HFF-Myc (cell line): ENCODE measurements around the gene SPON1.

Experiments used
- DNase-seq: peaks from one replicate; pipeline ENCODE4 v3.0.0-alpha.2; 2011; ENCODE audit warnings: low read depth; ENCODE audit errors: extremely low read depth
- H3K4me3 ChIP-seq: replicated peaks from 2 replicates; pipeline ENCODE4 v1.5.1; 2011; ENCODE audit warnings: low read depth, mild to moderate bottlenecking, control low read depth, low read length
- TF ChIP-seq, protein P1 (sequence below): IDR thresholded peaks from 2 replicates; pipeline ENCODE4 v1.5.1; 2012; ENCODE audit warnings: mild to moderate bottlenecking, low read depth, low read length, control low read depth; ENCODE audit errors: missing control alignments

Gene SPON1

GRCh38 chr11:14106303-14107049, 144.0 kb downstream of the SPON1 start:
- H3K4me3 ChIP-seq = no peak overlapping the region
- TF ChIP-seq, protein P1, sequence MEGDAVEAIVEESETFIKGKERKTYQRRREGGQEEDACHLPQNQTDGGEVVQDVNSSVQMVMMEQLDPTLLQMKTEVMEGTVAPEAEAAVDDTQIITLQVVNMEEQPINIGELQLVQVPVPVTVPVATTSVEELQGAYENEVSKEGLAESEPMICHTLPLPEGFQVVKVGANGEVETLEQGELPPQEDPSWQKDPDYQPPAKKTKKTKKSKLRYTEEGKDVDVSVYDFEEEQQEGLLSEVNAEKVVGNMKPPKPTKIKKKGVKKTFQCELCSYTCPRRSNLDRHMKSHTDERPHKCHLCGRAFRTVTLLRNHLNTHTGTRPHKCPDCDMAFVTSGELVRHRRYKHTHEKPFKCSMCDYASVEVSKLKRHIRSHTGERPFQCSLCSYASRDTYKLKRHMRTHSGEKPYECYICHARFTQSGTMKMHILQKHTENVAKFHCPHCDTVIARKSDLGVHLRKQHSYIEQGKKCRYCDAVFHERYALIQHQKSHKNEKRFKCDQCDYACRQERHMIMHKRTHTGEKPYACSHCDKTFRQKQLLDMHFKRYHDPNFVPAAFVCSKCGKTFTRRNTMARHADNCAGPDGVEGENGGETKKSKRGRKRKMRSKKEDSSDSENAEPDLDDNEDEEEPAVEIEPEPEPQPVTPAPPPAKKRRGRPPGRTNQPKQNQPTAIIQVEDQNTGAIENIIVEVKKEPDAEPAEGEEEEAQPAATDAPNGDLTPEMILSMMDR = no peak
- DNase-seq = no peak

GRCh38 chr11:14107050-14107430, 144.5 kb downstream of the SPON1 start:
- TF ChIP-seq, protein P1 = no peak
- DNase-seq = no peak
- no peak overlapping the region for H3K4me3 ChIP-seq

GRCh38 chr11:14109742-14110141, 147.2 kb downstream of the SPON1 start:
- no peak for DNase-seq
- no peak overlapping the region for H3K4me3 ChIP-seq
- TF ChIP-seq, protein P1 = no peak

DNA sequence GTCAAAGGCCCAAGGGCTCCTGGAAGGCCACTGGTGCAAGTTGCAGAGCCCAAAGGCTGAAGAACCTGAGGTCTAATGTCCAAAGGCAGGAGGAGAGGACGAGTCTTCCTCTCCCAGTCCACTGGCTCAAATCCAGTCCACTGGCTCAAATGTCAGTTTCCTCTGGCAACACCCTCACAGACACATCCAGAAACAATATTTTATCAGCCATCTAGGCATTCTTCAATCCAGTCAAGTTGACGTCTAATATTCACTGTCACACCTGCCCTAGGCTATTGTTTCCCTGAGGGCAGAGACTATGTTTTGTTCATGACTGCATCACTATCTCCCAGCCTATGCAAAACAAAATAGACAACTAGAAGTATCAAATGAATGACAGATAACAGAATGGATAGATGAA, 148.1 kb downstream of the SPON1 start:
- DNase-seq = no peak
- H3K4me3 ChIP-seq = no peak overlapping the region
- TF ChIP-seq, protein P1 = no peak

DNA sequence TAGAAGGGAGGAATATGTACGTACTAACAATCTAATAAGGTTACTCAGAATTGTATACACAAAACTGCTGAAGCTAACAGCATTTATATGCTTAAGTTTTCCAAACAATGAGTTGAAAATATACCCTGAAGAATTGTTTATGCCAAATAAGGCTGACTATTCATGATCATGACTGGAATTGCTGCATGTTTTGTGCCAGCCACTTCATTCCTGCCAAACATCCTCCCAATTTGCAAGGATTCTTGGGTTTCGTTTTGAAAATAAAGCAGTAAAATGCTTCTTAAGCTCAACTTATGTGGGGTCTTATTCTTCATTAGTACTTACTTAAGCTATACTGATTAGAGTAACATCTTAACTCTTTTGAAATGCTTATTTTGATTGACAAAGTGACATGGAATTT, 149.0 kb downstream of the SPON1 start:
- H3K4me3 ChIP-seq = no peak overlapping the region
- no peak for DNase-seq
- TF ChIP-seq, protein P1 = no peak

DNA sequence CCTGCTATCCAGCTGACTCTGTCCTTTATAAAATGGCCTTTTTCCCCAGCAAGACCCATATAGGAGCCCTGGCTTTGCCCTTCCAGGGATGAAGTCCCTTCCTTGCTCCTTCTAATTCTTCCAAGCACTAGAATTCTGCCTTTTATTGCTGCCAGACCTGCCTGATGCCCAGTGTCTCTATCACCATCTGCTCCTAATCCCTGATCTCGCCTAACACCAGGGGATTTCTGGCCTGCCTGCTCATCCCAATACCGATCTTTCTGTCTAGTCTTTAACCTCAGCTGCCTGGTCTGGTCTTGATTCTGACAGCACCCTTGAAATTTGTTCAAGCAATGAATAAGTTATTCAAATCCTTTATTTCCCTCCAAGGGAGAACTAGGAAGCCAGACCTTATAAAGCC, 150.2 kb downstream of the SPON1 start:
- H3K4me3 ChIP-seq = no peak overlapping the region
- TF ChIP-seq, protein P1 = no peak
- no peak for DNase-seq

DNA sequence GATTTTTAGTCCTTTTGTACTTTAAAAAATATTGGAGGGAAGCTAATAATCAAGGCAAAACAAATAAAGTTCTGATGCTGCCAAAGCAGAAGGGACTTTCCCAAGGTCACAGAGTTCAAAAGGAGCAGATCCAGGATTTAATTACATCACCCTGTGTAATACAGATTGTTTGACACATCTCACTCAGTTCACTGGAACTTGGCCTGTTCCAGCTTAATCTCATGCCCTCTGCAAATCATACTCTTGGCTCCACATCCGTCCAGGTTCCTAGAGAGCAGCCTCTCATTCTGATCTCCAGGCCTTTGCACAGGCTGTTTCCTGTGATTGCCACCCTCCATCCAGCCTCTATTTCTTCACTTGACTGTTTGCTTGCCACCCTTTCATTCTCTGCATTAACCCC, 151.7 kb downstream of the SPON1 start:
- TF ChIP-seq, protein P1 = no peak
- no peak for DNase-seq
- no peak overlapping the region for H3K4me3 ChIP-seq
